ENCODE measurements around the gene NAP1L1.

NAP1L1 gene

GRCh38 chr12:76083904-76084862, at the start of gene NAP1L1:
NAP1L1 (minus strand) TSS chr12:76084685; CDS start chr12:76074219, 10,466 bp downstream.
- peak; percentile 84 for FAIRE-seq
- peak; percentile 90 for DNase-seq (ENCODE audit: extremely low spot score, insufficient read length, low read depth)

GRCh38 chr12:76127588-76127987, 43.1 kb upstream of the NAP1L1 start:
- FAIRE-seq (no peak), DNase-seq (ENCODE audit: extremely low spot score, insufficient read length, low read depth) (no peak)

- FAIRE-seq: no peak
- no peak for DNase-seq (ENCODE audit: extremely low spot score, insufficient read length, low read depth)
Measured at GRCh38 chr12:76124456-76124855, 40.0 kb upstream of the NAP1L1 start.

- no peak for FAIRE-seq
- DNase-seq (ENCODE audit: extremely low spot score, insufficient read length, low read depth): no peak
Measured at GRCh38 chr12:76123259-76124212, 39.1 kb upstream of the NAP1L1 start.

GRCh38 chr12:76119887-76120286, 35.4 kb upstream of the NAP1L1 start:
- DNase-seq (ENCODE audit: extremely low spot score, insufficient read length, low read depth): no peak
- FAIRE-seq: no peak

- DNase-seq (ENCODE audit: extremely low spot score, insufficient read length, low read depth) (no peak), FAIRE-seq (no peak)
Measured at GRCh38 chr12:76117751-76118150, 33.3 kb upstream of the NAP1L1 start.

GRCh38 chr12:76117067-76117691, 32.7 kb upstream of the NAP1L1 start:
- FAIRE-seq: no peak

GRCh38 chr12:76113800-76114757, 29.6 kb upstream of the NAP1L1 start:
- FAIRE-seq (no peak), DNase-seq (ENCODE audit: extremely low spot score, insufficient read length, low read depth) (no peak)

More at GRCh38 chr12:76117067-76117691, 32.7 kb upstream of the NAP1L1 start:
- DNase-seq (ENCODE audit: extremely low spot score, insufficient read length, low read depth): no peak

- no peak for FAIRE-seq
- no peak for DNase-seq (ENCODE audit: extremely low spot score, insufficient read length, low read depth)
Measured at GRCh38 chr12:76111209-76111749, 26.8 kb upstream of the NAP1L1 start.

GRCh38 chr12:76109879-76110278, 25.4 kb upstream of the NAP1L1 start:
- FAIRE-seq (no peak), DNase-seq (ENCODE audit: extremely low spot score, insufficient read length, low read depth) (no peak)

GRCh38 chr12:76108356-76108755, 23.9 kb upstream of the NAP1L1 start:
- FAIRE-seq (no peak), DNase-seq (ENCODE audit: extremely low spot score, insufficient read length, low read depth) (no peak)

- no peak for DNase-seq (ENCODE audit: extremely low spot score, insufficient read length, low read depth)
Measured at GRCh38 chr12:76106631-76107030, 22.1 kb upstream of the NAP1L1 start.

GRCh38 chr12:76103958-76104357, 19.5 kb upstream of the NAP1L1 start:
- DNase-seq (ENCODE audit: extremely low spot score, insufficient read length, low read depth) (no peak), FAIRE-seq (no peak)

More at GRCh38 chr12:76106631-76107030, 22.1 kb upstream of the NAP1L1 start:
- FAIRE-seq: no peak

- DNase-seq (ENCODE audit: extremely low spot score, insufficient read length, low read depth): no peak
- FAIRE-seq: no peak
Measured at GRCh38 chr12:76101739-76102385, 17.4 kb upstream of the NAP1L1 start.

- DNase-seq (ENCODE audit: extremely low spot score, insufficient read length, low read depth): no peak
- no peak for FAIRE-seq
Measured at GRCh38 chr12:76096079-76096646, 11.7 kb upstream of the NAP1L1 start.

- FAIRE-seq: no peak
Measured at GRCh38 chr12:76094754-76095153, 10.3 kb upstream of the NAP1L1 start.

GRCh38 chr12:76091246-76091754, 6.8 kb upstream of the NAP1L1 start:
- FAIRE-seq (no peak), DNase-seq (ENCODE audit: extremely low spot score, insufficient read length, low read depth) (no peak)

More at GRCh38 chr12:76094754-76095153, 10.3 kb upstream of the NAP1L1 start:
- DNase-seq (ENCODE audit: extremely low spot score, insufficient read length, low read depth): no peak

GRCh38 chr12:76085520-76085868, 1.0 kb upstream of the NAP1L1 start:
- DNase-seq (ENCODE audit: extremely low spot score, insufficient read length, low read depth): no peak
- no peak for FAIRE-seq
